HG03442 (cell line): ENCODE measurements around the gene C16orf78.

Source experiments
- ATAC-seq: cut with Tn5 transposase; IDR thresholded peaks from one replicate; pipeline ENCODE4 v1.9.1; 2021; ENCODE audit warnings: mild to moderate bottlenecking, moderate library complexity; ENCODE audit not compliant: unreplicated experiment

The C16orf78 gene

DNA sequence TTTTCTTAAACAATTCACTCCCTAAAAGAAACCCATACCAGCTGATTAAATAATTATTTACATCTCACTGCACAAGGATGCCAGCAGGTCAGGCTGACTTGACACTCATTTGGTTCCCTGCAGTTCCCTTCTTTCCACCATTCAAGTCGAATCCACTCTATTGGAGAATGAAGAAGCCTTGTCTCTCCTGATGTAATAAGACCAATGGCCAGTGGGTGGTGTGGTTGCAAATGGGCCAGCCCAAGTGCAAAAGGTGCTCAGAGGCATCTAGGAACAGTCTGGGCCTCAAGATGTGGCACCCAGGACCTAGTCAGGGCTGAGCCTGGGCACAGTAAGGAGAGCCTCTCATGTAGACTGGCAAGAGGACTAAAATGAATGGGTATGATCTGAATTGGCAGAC lies 9.3 kb downstream of the C16orf78 start:
- no peak for ATAC-seq

DNA sequence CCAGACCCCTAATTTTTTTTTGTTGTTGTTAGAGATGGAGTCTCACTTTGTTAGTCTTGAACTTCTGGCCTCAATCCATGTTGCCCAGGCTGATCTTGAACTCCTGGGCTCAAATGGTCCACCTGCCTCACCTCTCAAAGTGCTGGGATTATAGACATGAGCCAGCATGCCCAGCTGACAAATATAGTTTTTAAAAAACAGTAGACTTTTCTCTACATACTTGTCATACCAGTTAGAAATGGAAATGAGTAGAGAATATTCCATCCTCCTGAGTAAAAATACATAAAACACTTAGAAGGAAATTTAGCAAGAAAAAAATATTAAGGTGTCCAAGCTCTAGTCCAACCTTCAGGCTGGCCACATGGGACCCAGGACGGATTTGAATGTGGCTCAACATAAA lies 21.4 kb downstream of the C16orf78 start:
- no peak for ATAC-seq

DNA sequence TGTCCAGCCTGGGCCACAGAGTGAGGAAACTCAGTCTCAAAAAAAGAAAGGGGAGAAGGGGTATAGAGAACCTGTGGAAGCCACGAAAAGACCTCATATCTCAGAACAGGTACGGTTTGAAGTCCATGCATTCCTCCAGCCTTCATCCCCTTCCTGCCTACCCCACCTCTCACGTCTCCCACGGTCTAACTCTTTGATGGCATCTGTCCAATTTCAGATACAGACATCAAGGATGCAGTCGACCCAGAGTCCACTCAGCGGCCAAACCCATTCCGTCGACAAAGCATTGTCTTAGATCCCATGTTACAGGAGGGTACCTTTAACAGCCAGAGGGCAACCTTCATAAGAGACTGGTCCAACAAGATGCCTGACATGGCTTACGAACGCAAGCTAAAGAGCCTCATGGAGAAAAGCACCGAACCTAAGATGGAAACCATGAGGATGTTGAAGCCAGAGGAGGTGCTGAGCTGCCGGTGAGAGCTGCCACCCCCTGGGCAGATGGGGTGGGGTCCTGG lies 22.7 kb downstream of the C16orf78 start:
- ATAC-seq: no peak

DNA sequence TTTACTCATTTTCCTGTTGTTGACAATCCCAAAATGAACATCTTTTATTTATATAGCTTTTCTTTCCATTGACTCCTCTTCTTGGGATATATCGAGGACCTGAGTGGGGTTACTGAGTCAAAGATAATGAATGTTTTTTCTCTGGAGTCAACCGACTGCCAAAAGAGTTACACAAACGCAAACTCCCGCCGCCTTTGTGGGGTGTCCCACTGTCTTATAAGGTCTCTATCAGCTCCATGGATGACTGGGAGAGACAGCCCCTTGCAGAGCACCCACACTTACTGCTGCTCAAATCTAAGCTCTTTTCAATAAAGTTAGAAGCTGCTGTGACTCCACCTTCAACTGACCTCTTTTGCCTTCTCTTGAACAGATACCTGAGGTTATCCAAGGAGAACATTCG lies 25.2 kb downstream of the C16orf78 start:
- ATAC-seq: no peak

DNA sequence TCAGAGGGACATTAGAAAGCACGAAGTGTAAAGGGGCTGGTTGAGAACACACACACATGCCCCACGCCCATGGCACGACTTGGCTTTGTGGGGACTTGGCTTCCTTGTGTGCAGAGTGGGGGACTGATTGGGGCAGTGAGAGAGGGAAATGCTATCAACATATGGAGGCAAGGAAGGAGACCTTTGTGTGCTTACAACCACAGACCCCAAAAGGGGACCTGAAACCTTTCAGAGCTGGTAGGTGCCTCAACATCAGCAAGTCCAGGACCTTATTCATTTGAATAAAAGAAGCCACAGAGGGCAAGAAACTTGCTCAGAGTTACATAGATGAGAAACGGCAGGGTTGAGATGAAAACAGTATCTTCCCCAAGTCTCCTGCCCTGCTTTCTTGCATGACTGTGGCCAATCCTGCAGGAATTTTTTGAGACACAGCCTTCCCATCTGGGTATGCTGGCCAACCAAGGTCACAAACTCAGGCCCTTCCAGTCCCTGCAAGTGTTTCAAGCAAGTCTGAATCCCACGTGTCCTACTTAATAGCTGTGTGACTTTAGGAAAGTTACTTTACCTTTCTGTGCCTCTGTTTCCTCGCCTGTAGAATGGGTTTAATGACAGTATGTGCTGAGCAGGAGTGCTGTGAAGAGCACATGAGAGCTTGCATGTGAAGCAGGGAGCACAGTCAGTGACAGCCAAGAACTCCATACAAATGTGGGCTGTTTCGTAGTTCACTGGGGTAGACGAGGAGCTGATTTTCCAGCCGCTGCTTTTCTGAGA lies 26.2 kb downstream of the C16orf78 start:
- peak; percentile 99 for ATAC-seq

DNA sequence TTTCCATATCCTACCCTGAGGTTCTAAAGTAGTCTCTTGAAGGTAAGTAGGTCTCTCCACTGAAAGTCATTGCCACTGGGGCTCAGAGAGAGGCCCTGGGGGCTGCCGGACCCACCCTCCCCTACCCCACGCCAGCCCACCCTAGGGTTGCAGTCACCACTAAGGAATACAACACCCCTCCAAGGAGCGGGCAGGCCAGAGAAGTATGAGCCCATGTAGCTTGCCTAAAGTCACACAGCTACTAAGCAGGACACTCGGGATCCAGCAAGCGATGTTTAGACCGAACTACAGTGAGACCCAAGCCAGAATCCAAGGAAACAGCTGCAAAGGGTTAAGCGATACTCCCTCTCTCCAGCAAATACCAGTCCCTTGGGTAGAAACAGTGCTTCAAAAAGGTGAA lies 27.0 kb downstream of the C16orf78 start:
- ATAC-seq: no peak

DNA sequence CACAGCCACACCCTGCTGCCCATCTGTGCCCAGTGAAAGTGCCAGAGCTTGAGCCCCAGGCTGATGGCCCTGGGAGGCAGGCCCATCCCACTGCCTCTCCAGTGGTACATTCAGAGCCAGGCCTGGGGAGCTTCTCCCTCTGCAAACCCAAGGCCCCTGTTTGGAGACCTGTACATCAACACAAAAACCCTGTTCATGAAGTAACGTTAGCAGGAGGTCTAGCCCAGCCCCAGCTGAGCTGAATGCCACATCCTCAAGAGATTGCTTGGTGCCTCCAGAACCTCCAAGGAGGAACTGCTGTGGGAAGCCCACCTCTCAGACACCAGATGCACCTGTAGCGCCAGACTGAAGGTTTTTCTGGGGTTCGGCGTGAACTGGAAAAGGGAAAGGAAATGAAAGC lies 31.5 kb downstream of the C16orf78 start:
- no peak for ATAC-seq

DNA sequence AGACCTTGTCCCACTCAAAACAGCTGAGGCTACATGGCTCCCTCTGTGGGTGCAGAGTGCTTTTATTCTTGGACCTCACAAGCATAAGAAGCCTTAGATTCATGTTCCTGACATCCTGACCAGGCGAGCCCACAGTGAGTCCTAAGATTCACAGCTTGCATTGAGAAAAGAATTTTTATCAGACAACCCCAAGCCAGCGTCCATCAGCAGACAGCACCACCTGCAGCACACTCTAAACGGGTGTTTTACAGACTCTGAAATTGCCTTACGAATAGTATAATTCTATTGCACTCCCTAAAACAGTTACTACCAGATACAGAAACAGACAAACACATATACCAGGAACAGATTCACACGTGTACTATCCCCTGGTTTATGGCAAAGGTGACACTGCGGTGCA lies 31.9 kb downstream of the C16orf78 start:
- no peak for ATAC-seq

DNA sequence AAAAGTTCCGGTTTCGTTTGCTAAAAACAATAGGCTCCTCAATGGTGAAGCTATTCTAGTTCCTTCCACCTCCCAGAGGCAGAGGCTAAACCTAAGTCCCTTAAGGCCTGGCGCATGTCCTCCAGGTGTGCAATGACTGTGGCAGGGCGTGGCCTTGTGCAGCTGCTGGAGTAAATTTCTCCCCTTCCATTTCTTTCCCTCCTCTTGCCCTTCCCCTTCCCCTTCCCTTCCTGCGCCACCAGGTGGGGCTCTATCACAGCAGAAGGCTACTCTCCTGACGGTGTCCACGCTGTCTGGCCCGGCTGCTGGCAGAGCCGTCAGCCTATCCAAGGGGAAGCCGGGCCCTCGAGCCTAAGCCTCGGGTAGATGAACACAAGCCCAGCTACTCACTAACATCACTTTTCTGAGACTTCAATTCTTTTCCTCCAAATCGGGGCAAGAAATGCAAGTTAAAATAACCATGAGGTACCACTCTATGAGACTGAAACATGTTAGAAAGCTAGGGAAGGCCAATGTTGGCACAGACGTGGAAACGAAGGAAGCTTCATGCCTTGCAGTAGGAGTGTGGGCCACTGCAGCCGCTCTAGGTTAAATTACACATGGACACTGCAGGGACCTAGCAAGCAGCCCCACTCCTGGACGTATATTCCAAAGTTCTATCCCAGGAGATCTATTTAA lies 34.4 kb downstream of the C16orf78 start:
- peak; percentile 94 for ATAC-seq

DNA sequence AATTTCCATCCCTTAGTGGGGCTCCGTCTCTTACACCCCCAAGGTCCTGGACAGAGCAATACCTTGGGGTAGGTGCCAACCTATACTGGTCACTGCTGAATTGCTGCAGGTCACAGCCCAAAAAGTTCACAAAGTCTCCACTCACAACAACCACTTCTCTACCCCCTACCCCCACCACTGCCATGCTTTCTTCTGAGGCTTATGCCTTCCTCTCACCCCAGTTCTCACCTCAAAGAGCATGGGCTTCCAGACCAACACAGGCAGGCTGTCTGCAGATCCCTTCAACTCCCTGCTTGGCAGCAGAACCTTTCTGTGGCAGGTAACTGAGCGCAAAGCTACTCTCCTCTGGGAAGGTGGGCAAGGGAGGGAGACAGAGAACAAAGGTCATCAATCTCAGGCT lies 35.5 kb downstream of the C16orf78 start:
- ATAC-seq: no peak

DNA sequence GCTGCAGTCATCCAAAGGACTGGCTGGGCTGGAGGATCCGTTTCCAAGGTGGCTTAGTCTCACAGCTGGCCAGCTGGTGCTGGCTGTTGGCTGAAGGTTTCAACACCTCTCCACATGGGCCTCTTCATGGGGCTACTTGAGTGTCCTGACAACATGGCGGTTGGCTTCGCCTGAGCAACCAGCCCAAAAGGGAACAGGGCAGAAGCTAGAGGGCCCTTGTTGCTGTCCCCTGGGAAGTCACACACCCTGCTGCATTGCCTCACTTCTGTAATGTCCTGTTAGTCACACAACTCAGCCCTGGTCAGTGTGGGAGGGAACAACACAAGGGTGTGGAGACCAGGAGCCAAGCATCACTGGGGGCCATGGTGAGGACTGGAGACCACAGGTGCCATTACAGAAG lies 36.6 kb downstream of the C16orf78 start:
- ATAC-seq: no peak

DNA sequence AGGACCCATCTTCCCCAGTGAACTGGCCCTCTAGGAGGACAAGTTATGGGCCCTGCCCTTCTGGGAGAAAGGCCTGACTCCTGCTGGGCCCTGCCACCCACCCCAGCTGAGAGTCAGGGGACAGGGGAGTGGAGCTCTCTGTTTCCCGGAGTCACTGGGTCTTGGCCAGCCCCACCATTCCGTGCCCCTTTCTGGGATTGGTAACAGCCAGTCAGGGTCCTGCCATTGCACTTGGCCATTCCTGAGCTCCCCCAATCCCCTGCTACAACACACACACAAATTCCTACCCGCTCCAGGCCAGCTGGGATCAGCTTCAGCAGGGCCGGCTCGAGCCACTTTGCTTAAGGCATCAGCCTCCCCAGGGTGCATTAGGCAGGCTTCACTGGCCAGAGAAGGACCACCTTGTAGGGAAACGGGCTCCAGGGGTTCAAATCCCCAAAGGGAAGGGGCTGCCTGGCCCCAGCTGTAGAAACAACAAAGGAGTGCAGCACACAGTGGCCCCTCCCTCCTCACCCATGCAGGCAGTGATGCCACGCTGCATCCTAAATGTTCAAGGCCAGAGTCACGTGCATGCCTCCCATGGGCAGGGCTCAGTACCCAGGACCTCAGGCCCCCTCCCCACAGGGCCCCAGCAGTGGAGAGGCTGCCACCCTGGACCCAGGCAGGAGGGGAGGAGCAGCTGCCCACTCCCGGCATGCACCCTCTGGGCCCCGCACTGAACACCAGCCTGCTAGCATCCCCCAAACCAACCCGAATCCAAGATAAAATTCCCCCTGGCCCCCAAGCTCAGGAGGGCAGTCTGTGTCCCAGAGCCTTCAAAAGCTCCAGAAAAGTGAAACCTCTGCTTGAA lies 37.7 kb downstream of the C16orf78 start:
- no peak for ATAC-seq

DNA sequence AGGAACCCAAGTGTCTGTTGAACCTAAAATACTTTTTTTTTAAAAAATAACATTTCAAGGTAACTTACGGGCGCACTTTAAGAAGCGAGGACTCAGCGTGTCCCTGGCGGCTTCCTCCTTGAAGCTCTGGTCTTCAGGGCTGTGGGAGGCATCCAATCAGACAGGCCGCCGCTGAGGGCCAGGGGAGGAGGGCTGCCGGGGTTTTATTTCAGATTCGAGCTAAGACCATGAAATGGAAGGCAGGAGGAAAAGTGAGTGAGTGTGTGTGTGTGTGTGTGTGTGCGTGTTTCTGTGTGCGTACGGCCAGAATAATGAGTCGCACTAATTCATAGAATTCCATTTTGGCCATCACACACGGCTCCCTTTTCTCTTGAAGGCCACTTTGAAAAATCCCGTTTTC lies 41.1 kb downstream of the C16orf78 start:
- no peak for ATAC-seq

DNA sequence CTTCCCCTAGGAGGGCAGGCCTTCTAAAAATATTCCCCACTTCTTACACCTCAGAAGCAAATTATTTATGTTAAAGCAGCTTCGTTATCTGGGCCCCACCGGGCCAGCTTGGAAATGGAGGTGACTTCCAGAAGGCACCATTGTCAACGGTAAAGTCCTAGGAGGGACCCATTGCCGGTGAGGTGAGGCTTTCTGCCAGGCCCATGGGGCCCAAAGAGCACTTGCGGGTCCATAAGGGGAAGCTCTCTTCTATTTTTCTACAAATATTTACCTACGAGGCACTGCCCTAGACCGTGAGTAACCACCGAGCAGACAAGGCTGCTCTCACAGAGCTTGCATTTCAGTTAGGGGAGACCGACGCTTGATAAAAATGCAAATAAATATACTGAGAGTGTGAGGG lies 41.5 kb downstream of the C16orf78 start:
- ATAC-seq: no peak

DNA sequence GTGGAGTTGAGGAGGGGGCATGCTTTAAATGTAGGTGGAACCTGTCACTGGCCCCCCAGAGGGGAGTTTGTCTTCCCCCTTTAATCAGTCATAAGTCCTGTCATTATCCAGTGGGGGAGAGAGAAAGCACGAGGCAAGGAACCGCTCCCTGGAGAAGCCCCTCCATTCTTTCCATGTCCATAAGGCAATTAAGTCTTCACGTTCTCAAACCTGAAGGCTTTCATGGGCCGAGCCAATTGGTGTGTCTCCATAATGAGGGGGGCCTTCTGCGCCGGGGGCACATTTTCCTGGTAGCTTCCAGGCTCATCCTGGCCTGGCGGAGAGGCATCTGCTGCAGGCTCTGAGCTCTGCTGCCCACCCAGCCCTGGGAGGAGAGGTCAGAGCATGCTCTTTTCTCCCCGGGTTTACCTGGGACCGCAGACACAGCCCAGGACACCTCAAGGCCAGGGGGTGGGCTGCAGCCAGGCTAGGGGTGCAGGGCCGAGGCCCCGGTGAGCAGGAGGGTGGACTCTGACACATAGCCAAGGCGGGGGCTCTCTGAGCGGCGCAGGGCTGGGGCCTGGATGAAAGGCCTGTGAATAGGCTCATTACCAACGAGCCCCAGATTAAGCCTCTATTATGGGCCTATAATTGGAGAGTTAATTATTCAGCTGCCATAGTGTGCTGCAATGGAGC lies 42.5 kb downstream of the C16orf78 start:
- no peak for ATAC-seq

DNA sequence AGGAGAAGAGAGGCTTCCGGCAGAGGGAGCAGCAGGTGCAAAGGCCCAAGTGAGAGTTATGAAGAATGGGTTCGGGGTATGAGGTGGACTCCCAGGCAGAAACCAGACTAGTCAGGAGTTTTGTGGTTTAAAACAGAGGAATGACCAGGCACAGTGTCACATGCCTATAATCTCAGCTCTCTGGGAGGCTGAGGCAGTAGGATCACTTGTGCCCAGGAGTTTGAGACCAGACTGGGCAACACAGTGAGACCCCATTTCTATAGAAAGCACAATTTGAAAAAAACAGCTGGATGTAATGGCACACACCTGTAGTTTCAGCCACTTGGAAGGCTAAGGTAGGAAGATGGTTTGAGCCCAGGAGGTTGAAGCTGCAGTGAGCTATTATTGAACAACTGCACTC lies 43.8 kb downstream of the C16orf78 start:
- ATAC-seq: no peak

DNA sequence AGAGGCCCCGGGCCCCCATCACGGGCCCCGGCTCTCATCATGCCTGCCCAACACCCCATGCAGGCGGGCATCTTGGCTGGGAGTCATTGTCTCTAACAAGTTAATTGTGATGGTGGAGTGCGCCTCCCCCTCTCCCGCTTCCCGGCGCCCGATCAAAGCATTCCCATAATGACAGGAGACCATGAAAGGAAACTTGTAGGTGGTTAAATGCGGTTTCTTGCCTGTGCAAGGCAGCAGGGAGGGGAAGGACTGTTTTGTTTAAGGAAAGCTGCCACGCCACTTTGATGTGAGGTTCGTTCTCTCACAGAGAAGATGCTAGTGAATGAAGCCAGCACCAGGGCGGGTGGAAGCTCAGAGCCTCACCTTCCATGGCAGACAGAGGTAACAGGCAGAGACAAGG lies 45.4 kb downstream of the C16orf78 start:
- ATAC-seq: no peak

DNA sequence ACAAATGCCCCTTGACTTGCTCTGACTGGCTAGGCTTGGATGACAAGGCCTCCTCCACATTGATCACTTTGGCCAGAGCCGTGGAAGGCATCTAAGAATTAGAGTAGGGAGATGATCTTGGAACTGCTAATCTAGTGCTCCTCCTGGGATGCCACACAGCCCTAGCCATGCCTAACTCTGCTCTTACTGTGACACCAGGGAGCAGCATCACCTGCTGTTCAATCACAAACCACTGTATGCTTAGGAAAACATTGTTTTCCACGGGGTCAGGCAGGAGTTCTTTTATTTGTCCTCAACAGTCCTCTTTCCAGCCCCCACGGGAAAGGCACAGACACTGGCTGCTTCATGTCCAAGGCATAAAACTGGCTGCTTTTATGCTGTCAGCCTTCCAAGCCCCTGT lies 46.3 kb downstream of the C16orf78 start:
- no peak for ATAC-seq

DNA sequence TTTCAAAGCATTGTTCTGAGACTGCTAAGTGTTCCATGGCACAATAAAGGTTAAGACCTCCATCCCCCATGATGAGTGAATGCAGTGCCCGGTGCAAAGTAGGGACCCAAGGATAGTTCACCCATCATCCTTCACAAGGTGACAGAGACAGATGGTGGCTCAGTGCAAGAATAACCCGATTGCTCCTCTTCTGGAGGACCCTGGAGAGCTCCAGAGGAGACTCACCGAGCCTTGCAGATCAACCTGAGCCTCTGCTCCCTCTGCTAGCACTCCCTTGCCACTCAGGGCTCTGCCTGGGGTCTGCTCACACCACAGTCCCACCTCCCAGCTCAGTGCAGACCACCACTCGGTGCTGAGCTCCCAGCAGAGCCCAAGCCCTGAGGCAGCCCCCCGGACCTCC lies 49.3 kb downstream of the C16orf78 start:
- no peak for ATAC-seq

DNA sequence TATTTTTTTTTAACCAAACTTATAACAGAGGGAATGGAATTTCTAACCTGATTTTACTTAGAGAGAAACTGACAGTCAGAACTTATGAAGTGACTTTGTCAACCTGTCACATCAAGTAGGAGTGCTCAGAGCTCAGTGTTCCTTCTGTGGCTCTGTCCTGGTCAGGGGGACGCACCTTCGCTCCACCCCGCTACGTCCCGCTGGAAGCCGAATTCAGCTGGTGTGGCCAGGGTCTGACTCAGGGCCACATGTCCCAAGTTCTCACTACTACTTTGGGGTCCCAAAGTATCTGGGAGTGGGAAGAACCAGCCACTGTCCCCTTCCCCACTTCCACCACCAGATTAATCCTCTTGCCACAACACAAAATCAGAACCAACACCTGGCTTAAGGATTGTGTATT lies 51.4 kb downstream of the C16orf78 start:
- ATAC-seq: no peak

DNA sequence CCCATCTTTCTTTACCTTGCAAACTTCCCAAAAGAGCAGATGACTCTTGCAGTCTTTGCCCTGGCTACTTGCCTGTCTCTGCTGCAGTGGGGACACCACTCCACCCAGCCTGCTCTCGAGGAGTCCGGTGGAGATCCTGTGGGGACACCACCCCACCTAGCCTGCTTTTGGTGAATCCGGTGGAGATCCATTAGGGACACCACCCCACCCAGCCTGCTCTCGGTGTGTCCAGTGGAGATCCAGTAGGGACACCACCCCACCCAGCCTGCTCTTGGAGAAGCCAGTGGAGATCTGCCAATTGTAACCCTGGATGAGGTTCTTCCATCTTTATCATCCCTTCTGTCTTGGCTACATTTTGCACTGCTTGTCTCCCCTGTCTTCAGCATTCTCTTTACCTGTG lies 54.2 kb downstream of the C16orf78 start:
- ATAC-seq: no peak
